ENCODE results near the gene ATP6V1F. TPM values are rescaled to one million over a fixed set of nuclear protein-coding genes. Genes with fewer than 3 reads are reported as not detected.

ATP6V1F gene
- total RNA-seq, 2 experiments from 2014 or later, result 49.6 to 54.3 TPM

- DNase-seq, result peak in 2 of 14 experiments; percentile 48 to 57
- CTCF ChIA-PET, result no interaction called here
- Histone ChIP-seq H3K27me3 (ENCODE audit: control insufficient read depth in 1 of 2, insufficient read depth in 2 of 2, low read length in 2 of 2) (peaks cover 30 to 39% of the 10 kb centered on the region in 2 experiments), H3K4me3 (ENCODE audit: low read length) (no peak overlapping the region), H3K4me1 (ENCODE audit: insufficient read depth, low read length) (peaks cover 13% of the 10 kb centered on the region), H3K27ac (ENCODE audit: low read depth in 1 of 2, low read length in 2 of 2) (no peak overlapping the region), H3K36me3 (ENCODE audit: insufficient read depth, low read length) (no peaks in the 10 kb centered on the region), H3K9me3 (ENCODE audit: control insufficient read depth in 1 of 2, insufficient read depth in 1 of 2, low read length in 2 of 2) (peaks cover 0 to 12% of the 10 kb centered on the region in 2 experiments)
- H3K36me3 Mint-ChIP-seq (ENCODE audit: low read depth), result no peaks in the 10 kb centered on the region
- peaks cover 62% of the 10 kb centered on the region for H3K27me3 Mint-ChIP-seq
- intact Hi-C loops (cut with DNase I, micrococcal nuclease), result no loop called here
- TF ChIP-seq CTCF (IDR thresholded peaks at IDR 0.05), result no peak
- H3K27ac Mint-ChIP-seq, result no peak overlapping the region
- no peak overlapping the region for H3K4me3 Mint-ChIP-seq
- peak; percentile 34 for ATAC-seq (ENCODE audit: poor library complexity)
- H3K9me3 Mint-ChIP-seq, result no peaks in the 10 kb centered on the region
- POLR2A ChIA-PET, result no interaction called here
- peaks cover 6% of the 10 kb centered on the region for H3K4me1 Mint-ChIP-seq (ENCODE audit: low read depth)
These were observed 52.0 kb downstream of the ATP6V1F start for GRCh38 chr7:128914566-128915151.

- Mint-ChIP-seq H3K27ac (no peak overlapping the region), H3K36me3 (ENCODE audit: low read depth) (no peaks in the 10 kb centered on the region), H3K9me3 (no peaks in the 10 kb centered on the region), H3K4me3 (peak overlapping the region; percentile 6), H3K27me3 (peaks cover 57% of the 10 kb centered on the region), H3K4me1 (ENCODE audit: low read depth) (peaks cover 6% of the 10 kb centered on the region)
- intact Hi-C loops (cut with DNase I, micrococcal nuclease), result no loop called here
- ChIA-PET POLR2A (no interaction called here), CTCF (no interaction called here)
- peaks cover 23 to 33% of the 10 kb centered on the region in 2 experiments for H3K27me3 ChIP-seq (ENCODE audit: control insufficient read depth in 1 of 2, insufficient read depth in 2 of 2, low read length in 2 of 2)
- no peak for TF ChIP-seq CTCF (IDR thresholded peaks at IDR 0.05)
- H3K27ac ChIP-seq (ENCODE audit: low read depth in 1 of 2, low read length in 2 of 2), result no peak overlapping the region
- peaks cover 13% of the 10 kb centered on the region for H3K4me1 ChIP-seq (ENCODE audit: insufficient read depth, low read length)
- H3K36me3 ChIP-seq (ENCODE audit: insufficient read depth, low read length), result no peaks in the 10 kb centered on the region
- no peak for DNase-seq
- H3K9me3 ChIP-seq (ENCODE audit: control insufficient read depth in 1 of 2, insufficient read depth in 1 of 2, low read length in 2 of 2), result peaks cover 0 to 8% of the 10 kb centered on the region in 2 experiments
- ATAC-seq (ENCODE audit: poor library complexity), result no peak
- peak overlapping the region; percentile 36 for H3K4me3 ChIP-seq (ENCODE audit: low read length)
These were observed 52.7 kb downstream of the ATP6V1F start for GRCh38 chr7:128915271-128915819.

Other genes starting within 250 kb of the ATP6V1F start
- gene GARIN1A, start 190.6 kb upstream of the ATP6V1F start, total RNA-seq, result under 1 TPM; 0.71 to 0.73 TPM
- 10 to 100 TPM; 28.4 to 29.9 TPM for gene CALU, start 123.5 kb upstream of the ATP6V1F start, total RNA-seq
- not detected for gene OPN1SW, start 87.1 kb upstream of the ATP6V1F start, total RNA-seq
- gene CCDC136, start 70.9 kb upstream of the ATP6V1F start, total RNA-seq, result 1 to 10 TPM; 4.5 to 4.9 TPM
- under 1 TPM; 0.06 to 0.08 TPM for gene FLNC, start 32.5 kb upstream of the ATP6V1F start, total RNA-seq
- under 1 TPM in 1 of 2 experiments, not detected in 1; 0.11 TPM for gene KCP, start 47.9 kb downstream of the ATP6V1F start, total RNA-seq
- gene IRF5, start 75.1 kb downstream of the ATP6V1F start, total RNA-seq, result 1 to 10 TPM; 1.7 to 1.8 TPM
- 10 to 100 TPM; 17.1 to 18.7 TPM for gene TNPO3, start 192.3 kb downstream of the ATP6V1F start, total RNA-seq